Osteoblast (primary cell): Measurements from ENCODE around the gene GALNT10. TPM values are rescaled to one million over a fixed set of nuclear protein-coding genes. Genes with fewer than 3 reads are reported as not detected.

Source experiments
- DNase-seq: peaks from one replicate; pipeline ENCODE4 v3.0.0; 2011; ENCODE audit warnings: low spot score, mixed read lengths; ENCODE audit not compliant: insufficient read length; ENCODE audit errors: missing footprints
- H2AFZ ChIP-seq: 2 replicates; pipeline ENCODE4 v1.6.0; 2011; ENCODE audit warnings: mild to moderate bottlenecking, low read length
- H3K27ac ChIP-seq: 2 replicates; pipeline ENCODE4 v1.5.1; 2011; ENCODE audit warnings: mild to moderate bottlenecking, low read depth, low read length, moderate library complexity
- H3K27me3 ChIP-seq: 2 replicates; pipeline ENCODE4 v1.6.0; 2012; ENCODE audit warnings: mild to moderate bottlenecking, control low read depth, inconsistent platforms, low read length, moderate library complexity; ENCODE audit not compliant: insufficient read depth
- H3K36me3 ChIP-seq: 2 replicates; pipeline ENCODE4 v1.5.1; 2011; ENCODE audit warnings: mild to moderate bottlenecking, low read length, control low read depth, moderate library complexity; ENCODE audit not compliant: insufficient read depth
- H3K4me1 ChIP-seq: 2 replicates; pipeline ENCODE4 v1.5.1; 2011; ENCODE audit warnings: mild to moderate bottlenecking, low read length, control low read depth, moderate library complexity; ENCODE audit not compliant: insufficient read depth
- H3K4me2 ChIP-seq: 2 replicates; pipeline ENCODE4 v1.6.0; 2011; ENCODE audit warnings: mild to moderate bottlenecking, low read length; ENCODE audit not compliant: insufficient read depth
- H3K4me3 ChIP-seq: fragments of 200-600 bp; sonication (generic); 3 replicates; pipeline ENCODE4 v1.5.1; 2012; ENCODE audit warnings: mild to moderate bottlenecking, low read length, inconsistent platforms; ENCODE audit not compliant: insufficient read depth
- H3K79me2 ChIP-seq: 2 replicates; pipeline ENCODE4 v1.6.0; 2012; ENCODE audit warnings: mild to moderate bottlenecking, low read length, control low read depth, inconsistent platforms; ENCODE audit not compliant: insufficient read depth
- H3K9me3 ChIP-seq: 2 replicates; pipeline ENCODE4 v1.5.1; 2011; ENCODE audit warnings: low read depth, low read length, control low read depth
- H4K20me1 ChIP-seq: 2 replicates; pipeline ENCODE4 v1.6.0; 2012; ENCODE audit warnings: mild to moderate bottlenecking, low read length, control low read depth; ENCODE audit not compliant: insufficient read depth
- total RNA-seq: library from RNA; depleted of rRNA; stranded (reverse); fragments of >200 nt; gene quantifications from 2 replicates; pipeline ENCODE4 v1.2.3, GENCODE V29; 2012
- TF ChIP-seq, protein P1 (sequence below): IDR thresholded peaks from 2 replicates; pipeline ENCODE4 v1.5.1; 2011; ENCODE audit warnings: mild to moderate bottlenecking, low read depth, low read length, moderate library complexity; ENCODE audit errors: extremely low read depth

GALNT10 gene
- total RNA-seq, 1 donor: 62.2 TPM

DNA sequence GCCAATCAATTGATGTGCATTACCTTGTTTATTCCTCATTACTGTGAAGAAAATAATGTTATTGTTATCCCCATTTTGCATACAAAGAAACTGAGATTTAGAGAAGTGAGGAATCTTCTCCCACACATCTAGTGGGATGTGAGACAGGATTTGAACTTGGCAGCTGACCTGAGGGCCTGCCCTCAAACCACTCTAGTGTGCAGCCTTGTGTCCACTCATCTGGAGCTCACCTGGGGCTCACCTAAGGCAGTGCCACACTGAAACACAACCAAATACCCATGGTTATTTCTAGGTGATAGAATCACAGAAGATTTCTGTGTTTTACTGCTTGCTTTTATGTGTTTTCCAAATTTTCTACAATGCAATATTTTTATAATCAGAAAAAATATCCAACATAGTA, 160.6 kb downstream of the GALNT10 start:
- H3K79me2 ChIP-seq: no peaks in the 10 kb centered on the region
- no peak overlapping the region for H3K4me2 ChIP-seq
- no peak overlapping the region for H3K4me3 ChIP-seq
- no peak overlapping the region for H2AFZ ChIP-seq
- no peak overlapping the region for H3K27ac ChIP-seq
- TF ChIP-seq, protein P1, sequence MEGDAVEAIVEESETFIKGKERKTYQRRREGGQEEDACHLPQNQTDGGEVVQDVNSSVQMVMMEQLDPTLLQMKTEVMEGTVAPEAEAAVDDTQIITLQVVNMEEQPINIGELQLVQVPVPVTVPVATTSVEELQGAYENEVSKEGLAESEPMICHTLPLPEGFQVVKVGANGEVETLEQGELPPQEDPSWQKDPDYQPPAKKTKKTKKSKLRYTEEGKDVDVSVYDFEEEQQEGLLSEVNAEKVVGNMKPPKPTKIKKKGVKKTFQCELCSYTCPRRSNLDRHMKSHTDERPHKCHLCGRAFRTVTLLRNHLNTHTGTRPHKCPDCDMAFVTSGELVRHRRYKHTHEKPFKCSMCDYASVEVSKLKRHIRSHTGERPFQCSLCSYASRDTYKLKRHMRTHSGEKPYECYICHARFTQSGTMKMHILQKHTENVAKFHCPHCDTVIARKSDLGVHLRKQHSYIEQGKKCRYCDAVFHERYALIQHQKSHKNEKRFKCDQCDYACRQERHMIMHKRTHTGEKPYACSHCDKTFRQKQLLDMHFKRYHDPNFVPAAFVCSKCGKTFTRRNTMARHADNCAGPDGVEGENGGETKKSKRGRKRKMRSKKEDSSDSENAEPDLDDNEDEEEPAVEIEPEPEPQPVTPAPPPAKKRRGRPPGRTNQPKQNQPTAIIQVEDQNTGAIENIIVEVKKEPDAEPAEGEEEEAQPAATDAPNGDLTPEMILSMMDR: no peak
- H4K20me1 ChIP-seq: no peaks in the 10 kb centered on the region
- H3K36me3 ChIP-seq: no peaks in the 10 kb centered on the region
- no peaks in the 10 kb centered on the region for H3K9me3 ChIP-seq
- peaks cover 11% of the 10 kb centered on the region for H3K4me1 ChIP-seq
- no peaks in the 10 kb centered on the region for H3K27me3 ChIP-seq
- DNase-seq: no peak

DNA sequence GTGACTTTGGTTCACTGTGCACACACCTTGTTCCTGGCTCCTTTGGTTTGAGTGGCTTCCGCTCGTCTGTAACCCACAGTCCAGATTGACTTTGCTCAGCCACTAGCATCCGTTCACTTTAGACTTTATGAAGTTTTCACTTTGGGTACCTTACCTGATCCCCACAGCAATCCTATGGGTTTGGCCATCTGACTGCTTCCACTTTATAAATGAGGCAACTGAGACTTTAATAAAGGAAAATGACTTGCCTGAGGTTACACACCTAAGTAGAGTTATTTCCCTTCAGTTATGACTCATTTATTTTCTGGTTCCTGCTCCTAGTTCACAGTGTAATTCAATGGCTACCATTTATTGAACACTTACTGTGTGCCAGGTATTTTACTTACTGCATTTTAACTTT, 161.0 kb downstream of the GALNT10 start:
- TF ChIP-seq, protein P1: no peak
- no peaks in the 10 kb centered on the region for H3K9me3 ChIP-seq
- no peak overlapping the region for H3K4me3 ChIP-seq
- H2AFZ ChIP-seq: no peak overlapping the region
- H3K36me3 ChIP-seq: no peaks in the 10 kb centered on the region
- H3K4me1 ChIP-seq: peaks cover 15% of the 10 kb centered on the region
- no peaks in the 10 kb centered on the region for H4K20me1 ChIP-seq
- no peak overlapping the region for H3K27ac ChIP-seq
- no peak for DNase-seq
- no peaks in the 10 kb centered on the region for H3K79me2 ChIP-seq
- H3K4me2 ChIP-seq: no peak overlapping the region
- no peaks in the 10 kb centered on the region for H3K27me3 ChIP-seq

DNA sequence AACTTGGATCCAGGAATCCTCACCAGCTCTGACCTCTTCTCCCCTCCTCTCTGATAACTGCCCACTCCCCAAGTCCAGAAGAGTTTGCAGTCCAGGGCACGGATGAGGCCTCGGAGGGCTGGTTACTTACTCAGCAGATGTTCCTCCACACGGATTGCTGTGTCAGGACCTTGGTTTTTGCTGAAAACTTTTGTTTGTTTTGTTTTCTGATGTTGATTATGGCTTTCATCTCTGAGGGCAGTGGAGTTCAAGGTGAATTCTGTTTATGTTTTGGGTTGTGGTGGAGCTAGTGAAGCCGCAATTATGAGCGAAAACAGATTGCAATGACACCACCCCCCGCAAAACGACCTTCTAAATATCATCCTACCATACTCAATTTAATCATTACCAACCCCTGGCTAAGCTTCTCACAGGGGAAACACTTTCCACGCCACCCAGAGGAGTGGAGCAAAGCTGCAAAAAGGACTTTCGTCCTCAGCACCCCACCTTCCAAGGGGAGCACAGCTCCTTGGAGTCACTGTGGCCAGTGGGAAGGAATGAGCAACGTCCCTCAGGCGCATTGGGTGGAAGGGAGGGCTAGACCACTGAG, 162.5 kb downstream of the GALNT10 start:
- Histone ChIP-seq H2AFZ (no peak overlapping the region), H3K4me2 (no peak overlapping the region), H3K4me3 (no peak overlapping the region), H4K20me1 (no peaks in the 10 kb centered on the region), H3K27me3 (no peaks in the 10 kb centered on the region), H3K36me3 (no peaks in the 10 kb centered on the region), H3K9me3 (no peaks in the 10 kb centered on the region), H3K79me2 (peaks cover 3% of the 10 kb centered on the region), H3K4me1 (peaks cover 23% of the 10 kb centered on the region), H3K27ac (no peak overlapping the region)
- DNase-seq: peak; percentile 45
- TF ChIP-seq, protein P1: no peak

DNA sequence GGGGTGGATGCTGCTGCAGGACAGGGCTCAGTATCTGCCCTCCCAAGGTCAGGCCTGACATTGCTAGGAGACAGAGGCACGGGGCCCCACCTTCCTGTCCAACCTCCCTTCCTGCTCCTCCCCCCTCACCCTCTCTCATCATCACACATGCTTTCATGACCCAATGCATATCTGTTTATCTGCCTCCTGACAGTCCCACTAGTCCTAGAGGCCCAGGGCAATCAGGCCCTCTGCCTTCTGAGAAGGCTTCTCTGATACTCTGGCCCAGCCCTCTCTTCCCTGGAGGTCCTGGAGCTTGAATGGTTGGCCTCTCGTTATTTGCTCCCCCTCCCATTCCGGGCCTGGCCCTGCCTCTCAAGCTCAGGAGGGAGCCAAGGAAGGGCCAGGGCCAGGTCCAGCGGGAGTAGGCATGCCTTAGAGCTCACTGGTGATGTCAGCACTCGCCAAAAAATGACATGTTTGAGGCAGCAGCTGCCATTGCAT, 164.6 kb downstream of the GALNT10 start:
- Histone ChIP-seq H3K27me3 (no peaks in the 10 kb centered on the region), H2AFZ (no peak overlapping the region), H3K4me3 (no peak overlapping the region), H4K20me1 (no peaks in the 10 kb centered on the region), H3K79me2 (peaks cover 3% of the 10 kb centered on the region), H3K36me3 (no peaks in the 10 kb centered on the region), H3K27ac (peak overlapping the region; percentile 11), H3K4me2 (no peak overlapping the region), H3K4me1 (peaks cover 44% of the 10 kb centered on the region), H3K9me3 (no peaks in the 10 kb centered on the region)
- DNase-seq: no peak
- TF ChIP-seq, protein P1: no peak
